HepG2 (cell line): Measurements from ENCODE around the gene SLC25A11. TPM values are rescaled to one million over a fixed set of nuclear protein-coding genes. Genes with fewer than 3 reads are reported as not detected.

Experiments
- CBX1 ChIP-seq: IDR thresholded peaks from one replicate; pipeline ENCODE4 v1.6.1; 2016; ENCODE audit warnings: antibody characterized with exemption, low read depth
- FOXP4 ChIP-seq: sonication (generic); formaldehyde crosslinking; IDR thresholded peaks from 2 replicates; pipeline ENCODE4 v1.4.0; 2020; ENCODE audit warnings: missing genetic modification reagents
- GATAD2A ChIP-seq: IDR thresholded peaks from 2 replicates; pipeline ENCODE4 v1.6.1; 2016
- GLI4 ChIP-seq: sonication (generic); formaldehyde crosslinking; IDR thresholded peaks from 2 replicates; pipeline ENCODE4 v1.5.1; 2020; ENCODE audit warnings: missing genetic modification reagents, mild to moderate bottlenecking, moderate library complexity, borderline replicate concordance
- GPN1 ChIP-seq: sonication (generic); formaldehyde crosslinking; IDR thresholded peaks from 2 replicates; pipeline ENCODE4 v1.5.1; 2020; ENCODE audit warnings: missing genetic modification reagents, borderline replicate concordance
- HMG20B ChIP-seq: conservative IDR thresholded peaks from 2 replicates; pipeline ENCODE4 v1.6.1; 2016; ENCODE audit warnings: missing genetic modification reagents, missing compliant biosample characterization
- HNRNPK ChIP-seq: fragments of 200-400 bp; formaldehyde crosslinking; IDR thresholded peaks from 2 replicates; pipeline ENCODE4 v1.6.1; 2018; ENCODE audit warnings: low read length, low read depth, moderate library complexity, mild to moderate bottlenecking; ENCODE audit not compliant: poor library complexity, severe bottlenecking
- HNRNPL ChIP-seq: fragments of 200-400 bp; formaldehyde crosslinking; IDR thresholded peaks from 2 replicates; pipeline ENCODE4 v1.6.1; 2017; ENCODE audit warnings: mild to moderate bottlenecking, low read depth, low read length
- ISL2 ChIP-seq: sonication (generic); formaldehyde crosslinking; IDR thresholded peaks from 2 replicates; pipeline ENCODE4 v1.5.0; 2020; ENCODE audit warnings: missing genetic modification reagents
- KLF13 ChIP-seq: sonication (generic); formaldehyde crosslinking; IDR thresholded peaks from 2 replicates; pipeline ENCODE4 v1.4.0; 2020; ENCODE audit warnings: mild to moderate bottlenecking, missing genetic modification reagents
- RNF219 ChIP-seq: sonication (generic); formaldehyde crosslinking; IDR thresholded peaks from 2 replicates; pipeline ENCODE4 v1.5.0; 2020; ENCODE audit warnings: mild to moderate bottlenecking, missing genetic modification reagents
- SKI ChIP-seq: fragments of 450-650 bp; IDR thresholded peaks from one replicate; pipeline ENCODE4 v1.6.1; 2018; ENCODE audit warnings: mild to moderate bottlenecking; ENCODE audit not compliant: partially characterized antibody
- SMAD3 ChIP-seq: sonication (generic); formaldehyde crosslinking; IDR thresholded peaks from 2 replicates; pipeline ENCODE4 v1.4.0; 2020; ENCODE audit warnings: missing genetic modification reagents
- SOX6 ChIP-seq, 2 experiments: fragments of 450-650 bp in 1 of 2; sonication (generic) in 1 of 2; formaldehyde crosslinking in 1 of 2; IDR thresholded peaks; 2 replicates each; pipeline versions ENCODE4 v1.4.0 to v1.6.1; 2017 to 2020; ENCODE audit warnings: antibody characterized with exemption in 1 of 2, mild to moderate bottlenecking in 1 of 2, missing genetic modification reagents in 1 of 2
- SP2 ChIP-seq: sonication (generic); formaldehyde crosslinking; IDR thresholded peaks from 2 replicates; pipeline ENCODE4 v1.5.1; 2020; ENCODE audit warnings: mild to moderate bottlenecking, missing genetic modification reagents
- TCF12 ChIP-seq, 2 experiments: fragments of 450-650 bp in 1 of 2; sonication (generic) in 1 of 2; formaldehyde crosslinking in 1 of 2; IDR thresholded peaks; 2 replicates each; pipeline versions ENCODE4 v1.6.1 to v1.8.0; 2017 to 2022; ENCODE audit warnings: antibody characterized with exemption in 1 of 2, mild to moderate bottlenecking in 1 of 2, missing genetic modification reagents in 1 of 2, moderate library complexity in 1 of 2
- ZC3H4 ChIP-seq: sonication (generic); formaldehyde crosslinking; IDR thresholded peaks from 2 replicates; pipeline ENCODE4 v1.4.0; 2020; ENCODE audit warnings: missing genetic modification reagents, borderline replicate concordance
- ZNF10 ChIP-seq: sonication (generic); formaldehyde crosslinking; IDR thresholded peaks from 2 replicates; pipeline ENCODE4 v1.4.0; 2020; ENCODE audit warnings: mild to moderate bottlenecking, low read depth, missing genetic modification reagents, borderline replicate concordance
- ZNF3 ChIP-seq: IDR thresholded peaks from 2 replicates; pipeline ENCODE4 v1.7.0; 2017; ENCODE audit warnings: inconsistent platforms
- ZNF513 ChIP-seq: sonication (generic); formaldehyde crosslinking; conservative IDR thresholded peaks from 2 replicates; pipeline ENCODE4 v1.5.0; 2020; ENCODE audit warnings: missing genetic modification reagents
- ZNF674 ChIP-seq: sonication (generic); formaldehyde crosslinking; IDR thresholded peaks from 2 replicates; pipeline ENCODE4 v1.5.0; 2020; ENCODE audit warnings: low read depth, mild to moderate bottlenecking, missing genetic modification reagents
- polyA plus RNA-seq, 8 experiments: library from polyadenylated mRNA; depleted of rRNA in 3 of 8; stranded (reverse) in 7 of 8; unstranded in 1 of 8; fragments of >200 nt; fragmentation: Illumina TruSeq in 4 of 8; extraction: Trizol in 4 of 8; gene quantifications; 2 replicates each; pipeline versions ENCODE4 v1.2.1 to v1.2.3, GENCODE V29; 2011 to 2016; ENCODE audit warnings: low read depth in 4 of 8, missing spikeins in 1 of 8, mixed read lengths in 1 of 8; ENCODE audit not compliant: insufficient read depth in 1 of 8
- total RNA-seq, 5 experiments: library from RNA; depleted of rRNA; stranded (reverse); fragments of >200 nt; fragmentation: Illumina TruSeq; extraction: Trizol; gene quantifications; 2 replicates each; pipeline ENCODE4 v1.2.3, GENCODE V29; 2016; ENCODE audit warnings: low read depth in 1 of 5
- TF ChIP-seq, protein P1 (sequence below): sonication (generic); formaldehyde crosslinking; conservative IDR thresholded peaks from 2 replicates; pipeline ENCODE4 v1.4.0; 2020; ENCODE audit warnings: missing genetic modification reagents

Gene SLC25A11
- total and polyA plus RNA-seq, 2 of the 13 experiments (the other 11 are each of a cell fraction or from before 2014, with no cell fraction given), result 35.4 to 47.2 TPM

- peak; percentile 7; the same call in 1 of the 2 replicates for TF ChIP-seq ISL2
- no peak for TF ChIP-seq GPN1 (CRISPR knock-in tag)
- TF ChIP-seq, protein P1, sequence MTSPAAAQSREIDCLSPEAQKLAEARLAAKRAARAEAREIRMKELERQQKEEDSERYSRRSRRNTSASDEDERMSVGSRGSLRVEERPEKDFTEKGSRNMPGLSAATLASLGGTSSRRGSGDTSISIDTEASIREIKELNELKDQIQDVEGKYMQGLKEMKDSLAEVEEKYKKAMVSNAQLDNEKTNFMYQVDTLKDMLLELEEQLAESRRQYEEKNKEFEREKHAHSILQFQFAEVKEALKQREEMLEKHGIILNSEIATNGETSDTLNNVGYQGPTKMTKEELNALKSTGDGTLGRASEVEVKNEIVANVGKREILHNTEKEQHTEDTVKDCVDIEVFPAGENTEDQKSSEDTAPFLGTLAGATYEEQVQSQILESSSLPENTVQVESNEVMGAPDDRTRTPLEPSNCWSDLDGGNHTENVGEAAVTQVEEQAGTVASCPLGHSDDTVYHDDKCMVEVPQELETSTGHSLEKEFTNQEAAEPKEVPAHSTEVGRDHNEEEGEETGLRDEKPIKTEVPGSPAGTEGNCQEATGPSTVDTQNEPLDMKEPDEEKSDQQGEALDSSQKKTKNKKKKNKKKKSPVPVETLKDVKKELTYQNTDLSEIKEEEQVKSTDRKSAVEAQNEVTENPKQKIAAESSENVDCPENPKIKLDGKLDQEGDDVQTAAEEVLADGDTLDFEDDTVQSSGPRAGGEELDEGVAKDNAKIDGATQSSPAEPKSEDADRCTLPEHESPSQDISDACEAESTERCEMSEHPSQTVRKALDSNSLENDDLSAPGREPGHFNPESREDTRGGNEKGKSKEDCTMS (CRISPR knock-in tag), result no peak
- TF ChIP-seq ZC3H4 (CRISPR knock-in tag), result no peak
- no peak for TF ChIP-seq SOX6 (IDR thresholded peaks at IDR 0.05)
- TF ChIP-seq SOX6 (CRISPR knock-in tag; IDR thresholded peaks at IDR 0.05), result no peak
- TF ChIP-seq HNRNPK, result peak; percentile 65
- peak; percentile 16 for TF ChIP-seq SKI
- no peak for TF ChIP-seq ZNF513 (CRISPR knock-in tag)
- peak; percentile 16; the same call in 1 of the 2 replicates for TF ChIP-seq FOXP4 (CRISPR knock-in tag)
- TF ChIP-seq SMAD3 (CRISPR knock-in tag), result no peak
- no peak for TF ChIP-seq HNRNPL
- no peak; the same call in 1 of the 2 replicates for TF ChIP-seq SP2
- TF ChIP-seq ZNF3 (CRISPR knock-in tag), result no peak; the same call in 1 of the 2 replicates
- no peak for TF ChIP-seq ZNF674 (CRISPR knock-in tag)
- TF ChIP-seq GATAD2A (CRISPR knock-in tag), result no peak; the same call in 1 of the 2 replicates
- no peak for TF ChIP-seq RNF219 (CRISPR knock-in tag)
- TF ChIP-seq HMG20B (CRISPR knock-in tag), result no peak
- no peak for TF ChIP-seq CBX1
- no peak for TF ChIP-seq KLF13 (CRISPR knock-in tag)
- no peak for TF ChIP-seq ZNF10 (CRISPR knock-in tag)
- TF ChIP-seq TCF12 (IDR thresholded peaks at IDR 0.05), result no peak
- no peak for TF ChIP-seq TCF12 (CRISPR knock-in tag; IDR thresholded peaks at IDR 0.05)
- TF ChIP-seq GLI4 (CRISPR knock-in tag), result no peak
Observed at GRCh38 chr17:4939796-4940554, at the start of gene SLC25A11, which contains the start of gene RNF167 (continued).
